DMS53 treated with DMSO at 0.1 percent for 48 hours (cell line): ENCODE measurements around the gene STOML2.

Experiments
- DNase-seq: peaks from one replicate; lab custom pipeline; 2025; ENCODE audit not compliant: unreplicated experiment; lab: John Stamatoyannopoulos, UW

STOML2 gene

DNA sequence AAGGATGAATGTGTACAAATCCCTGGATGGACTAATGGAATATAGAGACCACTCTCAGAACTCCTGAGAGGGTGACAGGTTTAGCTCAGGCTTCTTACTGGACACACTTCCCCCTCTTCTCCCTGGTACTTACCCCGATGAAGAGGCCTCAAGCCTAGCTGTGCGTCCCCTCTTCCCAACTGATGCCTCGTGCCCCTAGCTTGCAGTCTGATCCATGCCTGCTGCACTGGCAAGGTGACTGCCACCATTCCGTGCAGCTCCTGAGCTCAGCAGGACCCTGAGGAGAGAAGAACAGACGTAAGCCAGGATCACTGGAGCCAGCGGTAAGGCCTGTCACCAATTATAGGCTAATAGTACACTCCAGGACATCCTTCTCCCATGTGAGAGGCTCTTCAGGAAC is 5.5 kb upstream of the STOML2 start:
- DNase-seq: no peak

DNA sequence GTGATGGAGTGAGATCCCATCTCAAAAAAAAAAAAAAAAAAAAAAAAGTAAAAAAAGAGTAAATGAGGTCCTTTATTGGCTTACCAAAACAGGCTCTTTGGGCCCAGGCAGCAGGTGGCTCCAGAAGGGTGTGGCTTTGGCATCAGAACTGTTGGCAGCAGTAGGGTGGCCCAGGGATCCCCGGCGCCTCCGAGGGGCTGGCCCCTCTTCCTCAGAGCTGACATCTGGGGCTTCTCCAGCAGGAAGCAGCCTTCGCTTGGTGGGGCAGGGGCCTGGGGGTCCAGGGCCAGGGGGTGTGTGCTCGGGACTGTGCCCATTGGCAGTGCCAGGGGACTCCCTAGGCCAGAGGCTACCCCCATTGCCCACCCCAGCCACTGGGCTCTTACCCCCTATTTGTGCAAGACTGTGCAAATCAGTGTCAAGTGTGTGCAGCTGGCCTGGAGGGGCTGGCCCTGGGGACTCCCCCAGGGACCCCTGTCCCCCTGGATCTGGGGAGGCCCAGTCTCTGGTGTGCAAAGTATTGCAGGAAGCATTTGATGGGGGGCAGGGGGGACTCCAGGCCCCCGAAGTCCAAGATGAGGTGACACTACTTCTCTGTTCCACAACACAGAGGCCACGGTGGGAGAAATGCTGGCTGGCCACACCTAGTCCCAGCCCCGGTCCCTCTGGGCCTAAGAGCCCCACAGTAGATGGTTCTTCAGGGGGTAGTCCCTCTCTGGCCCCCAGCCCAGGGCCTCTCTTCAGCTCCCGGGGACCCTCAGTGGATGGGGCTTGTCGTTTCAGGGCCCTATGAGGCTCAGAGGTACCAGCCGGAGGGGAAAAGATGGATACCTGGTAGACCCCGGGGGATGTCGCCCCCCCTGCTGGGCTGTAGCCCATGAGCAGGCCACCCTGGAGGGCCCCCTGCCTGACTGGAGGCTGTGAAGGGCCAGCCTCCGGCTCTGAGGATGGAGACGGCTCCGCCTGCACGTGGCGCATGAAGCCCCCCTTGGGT is 4.7 kb upstream of the STOML2 start:
- DNase-seq: no peak

DNA sequence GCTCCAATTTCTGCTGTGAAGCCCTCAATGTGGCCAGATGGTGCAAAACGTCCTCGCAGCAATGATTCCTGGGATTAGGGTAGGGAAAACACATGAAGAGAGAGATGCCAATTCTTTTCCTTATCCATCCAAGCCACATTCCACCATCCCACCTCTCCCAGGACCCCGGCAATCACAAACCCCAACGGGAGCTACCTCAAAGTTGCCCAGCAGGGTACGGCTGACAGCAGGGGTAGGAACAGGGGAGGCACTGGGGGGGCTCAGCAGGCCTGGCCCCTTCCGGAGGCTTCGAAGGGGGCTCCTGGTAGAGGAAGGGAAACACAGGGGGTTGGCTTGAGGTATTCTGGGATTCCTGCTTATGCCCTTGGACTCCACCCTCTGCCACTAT is 3.4 kb upstream of the STOML2 start:
- no peak for DNase-seq

DNA sequence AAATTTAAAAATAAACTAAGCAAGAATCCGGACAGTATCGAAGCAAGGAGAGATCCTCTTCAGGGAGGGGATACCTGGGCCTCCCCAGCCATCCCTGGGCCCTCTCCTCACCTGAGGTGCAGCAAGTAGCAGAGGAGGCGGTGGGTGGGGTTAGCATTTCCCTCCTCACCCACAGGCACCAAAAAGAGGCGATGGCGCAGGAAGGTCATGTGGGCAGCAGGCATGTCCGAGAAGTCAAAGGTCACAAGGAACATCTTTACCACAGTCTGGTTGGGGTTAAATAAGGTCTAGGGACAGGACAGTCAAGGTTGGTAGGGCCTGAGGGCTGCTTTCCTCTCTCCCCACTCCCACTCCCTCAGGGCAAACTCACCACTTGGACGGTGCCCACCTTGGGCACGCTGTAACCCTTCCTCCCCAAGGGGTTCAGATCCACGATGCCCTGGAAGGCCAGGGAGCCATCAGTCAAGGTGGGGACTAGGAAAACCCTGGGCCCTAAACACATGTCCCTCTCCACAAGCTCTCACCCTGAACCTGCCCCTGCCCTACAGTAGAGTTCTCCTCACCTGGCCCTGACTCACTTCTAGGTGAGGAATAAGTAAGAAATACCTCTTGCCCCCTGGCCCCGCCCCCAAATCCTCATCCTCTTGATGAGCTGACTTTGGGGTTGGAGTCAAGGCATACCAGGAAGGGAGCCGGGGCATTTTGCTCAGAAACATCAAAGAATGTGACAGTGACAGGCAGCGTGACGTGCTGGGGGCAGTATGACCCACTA is 2.8 kb upstream of the STOML2 start:
- DNase-seq: no peak

DNA sequence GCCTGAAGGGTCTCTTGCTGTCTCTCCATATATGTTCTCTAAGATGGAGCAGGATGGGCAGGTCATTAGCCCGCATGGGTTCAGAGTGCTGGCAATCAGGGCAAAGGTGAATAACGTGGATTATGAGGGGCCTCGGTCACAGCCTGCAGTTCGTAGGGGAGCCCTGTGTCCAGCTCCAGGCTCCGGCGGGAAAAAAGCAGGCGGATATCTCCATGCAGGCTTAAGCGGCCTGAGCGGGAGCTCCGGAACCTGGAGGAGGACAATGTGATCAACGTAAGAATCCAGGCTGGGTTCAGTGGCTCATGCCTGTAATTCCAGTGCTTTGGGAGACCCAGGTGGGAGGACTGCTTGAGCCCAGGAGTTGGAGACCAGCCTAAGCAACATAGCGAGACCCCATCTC is 2.2 kb upstream of the STOML2 start:
- no peak for DNase-seq

DNA sequence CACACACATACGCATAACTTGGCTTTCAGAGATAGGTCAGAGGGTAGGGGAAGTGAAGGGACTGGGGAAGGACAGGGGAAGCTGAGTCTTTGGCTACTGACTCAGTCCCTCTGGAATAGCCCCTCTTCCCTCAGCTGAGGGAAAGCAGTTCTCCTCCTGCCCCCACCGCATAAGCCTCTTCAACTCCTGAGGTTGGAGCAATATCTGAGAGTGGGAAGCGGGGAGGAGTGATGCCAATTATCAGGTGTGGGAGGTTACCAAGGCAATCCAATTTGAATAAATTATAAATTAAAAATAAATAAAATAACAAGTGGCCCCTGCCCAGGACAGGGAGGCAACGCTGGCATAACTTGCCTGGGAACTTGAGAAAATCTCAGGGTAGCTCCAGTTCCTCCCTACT is 1.7 kb upstream of the STOML2 start:
- no peak for DNase-seq

DNA sequence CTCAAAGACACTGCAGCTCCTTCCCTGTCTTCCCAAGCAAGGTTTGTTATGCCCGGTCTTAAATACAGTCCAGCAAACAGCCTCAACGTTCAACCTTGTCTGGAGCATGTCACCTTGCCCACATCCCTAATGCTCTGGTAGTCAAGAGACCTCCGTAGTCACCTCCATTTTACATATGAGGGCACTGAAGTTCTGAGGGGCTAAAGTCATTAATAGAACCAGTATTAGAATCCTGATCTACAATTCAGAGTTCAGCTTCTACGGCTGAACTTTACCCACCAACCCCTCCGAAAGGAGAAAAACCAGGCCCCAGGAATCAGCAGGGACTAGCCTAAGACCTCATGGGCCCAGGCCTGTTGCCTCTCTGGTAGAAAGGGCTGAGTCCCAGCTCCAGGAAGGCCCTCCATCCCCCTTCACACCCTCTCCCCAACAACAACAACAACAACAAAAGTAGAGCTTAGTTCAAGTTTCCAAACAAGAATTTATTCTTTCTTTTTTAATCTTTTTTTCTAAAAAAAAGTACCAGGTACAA is 795 bp upstream of the STOML2 start:
- DNase-seq: no peak

DNA sequence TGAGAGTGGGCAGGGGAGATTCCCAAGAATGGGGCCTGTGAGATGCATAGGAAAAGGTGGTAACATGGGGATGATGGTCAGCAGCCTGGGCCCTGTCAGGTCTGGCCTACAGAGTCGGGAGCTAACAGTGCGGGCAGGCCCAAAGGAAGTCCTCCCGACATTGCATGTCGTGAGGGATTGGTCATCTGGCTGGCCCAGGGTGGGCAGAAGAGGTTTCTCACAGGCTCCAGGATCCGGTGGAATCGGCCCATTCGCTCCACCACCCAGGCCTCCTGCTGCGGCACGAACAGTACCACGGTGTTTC is 514 bp downstream of the STOML2 start:
- DNase-seq: no peak

DNA sequence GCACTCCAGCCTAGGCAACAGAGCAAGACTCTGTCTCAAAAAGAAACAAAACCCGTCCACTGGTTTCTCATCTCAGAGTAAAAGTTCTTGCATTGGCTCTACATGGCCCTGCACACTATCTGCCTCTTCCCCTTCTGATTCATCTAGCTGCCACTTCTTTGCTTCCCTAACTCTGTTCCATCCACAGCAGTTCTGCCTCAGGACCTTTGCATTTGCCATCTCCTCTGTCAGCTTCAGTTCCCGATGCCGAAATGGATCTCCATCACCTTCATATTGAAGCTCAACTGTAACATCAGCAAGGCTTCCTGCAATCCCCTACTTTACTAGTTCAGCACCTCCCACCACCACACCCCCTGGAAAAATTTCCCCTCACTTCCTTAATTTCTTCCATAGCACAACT is 5.4 kb downstream of the STOML2 start:
- DNase-seq: no peak

DNA sequence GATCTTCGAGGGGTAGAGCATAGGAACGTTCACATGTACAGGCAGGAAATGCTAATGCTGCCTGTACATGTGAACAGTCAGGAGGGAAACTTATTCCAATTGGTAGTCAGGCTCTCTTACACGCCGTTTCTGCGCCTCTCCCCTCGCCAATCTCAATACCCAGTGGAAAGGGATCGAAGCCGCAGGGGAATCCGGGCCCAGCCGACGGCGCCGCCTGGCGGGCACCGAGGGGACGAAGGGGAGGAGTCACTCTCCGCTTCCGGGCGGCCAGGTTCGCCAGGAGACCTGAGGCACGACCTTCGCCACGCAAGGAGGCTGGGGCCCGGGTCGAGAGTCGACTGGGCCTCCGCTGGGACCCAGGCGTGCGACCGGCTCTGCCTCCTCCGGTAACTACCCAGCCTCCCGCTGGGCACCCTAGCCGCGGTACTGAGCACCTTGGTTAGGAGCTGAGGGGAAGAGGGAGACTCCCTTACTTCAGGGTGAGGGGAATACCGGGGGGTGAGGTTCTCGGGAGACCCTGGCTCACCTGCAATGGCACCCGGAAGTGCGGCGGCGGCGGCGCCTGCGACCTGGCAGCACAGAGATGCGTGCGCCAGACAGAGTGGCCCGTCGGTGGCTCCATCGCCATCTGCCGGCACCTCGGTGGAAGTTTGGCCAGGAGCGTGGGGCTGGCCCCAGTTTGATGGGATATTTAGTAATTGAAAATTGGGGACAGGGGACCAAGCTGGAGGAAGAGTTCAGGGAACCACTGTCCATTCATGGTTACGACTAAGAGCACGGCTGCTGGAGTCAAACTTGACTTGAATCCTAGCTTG is 6.7 kb downstream of the STOML2 start, which contains the start of gene PIGO:
TSS of gene PIGO (minus strand) at position 557 of the 815 bp plus-strand sequence. CDS start 1,026 bp downstream, outside the sequence.
- DNase-seq: peak; percentile 54

DNA sequence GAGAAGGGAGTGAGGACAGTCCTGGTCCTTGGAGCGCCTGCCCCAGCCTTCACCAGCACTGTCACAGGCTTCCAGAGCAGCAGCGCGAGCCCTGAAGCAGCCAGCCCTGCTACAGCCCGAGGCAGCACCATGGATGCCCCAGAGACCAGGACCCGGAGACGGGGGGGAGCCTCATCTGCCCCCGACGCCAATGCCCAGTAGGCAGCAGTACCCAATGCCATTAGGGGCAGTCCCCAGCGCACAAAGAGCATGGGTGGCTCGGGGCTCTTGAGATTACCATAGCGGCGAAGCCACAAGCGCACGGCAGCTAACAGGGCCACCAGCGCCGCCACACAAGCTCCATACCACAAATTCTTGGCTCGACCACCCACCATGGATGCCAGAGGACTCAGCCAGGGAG is 11.4 kb downstream of the STOML2 start:
- DNase-seq: no peak

DNA sequence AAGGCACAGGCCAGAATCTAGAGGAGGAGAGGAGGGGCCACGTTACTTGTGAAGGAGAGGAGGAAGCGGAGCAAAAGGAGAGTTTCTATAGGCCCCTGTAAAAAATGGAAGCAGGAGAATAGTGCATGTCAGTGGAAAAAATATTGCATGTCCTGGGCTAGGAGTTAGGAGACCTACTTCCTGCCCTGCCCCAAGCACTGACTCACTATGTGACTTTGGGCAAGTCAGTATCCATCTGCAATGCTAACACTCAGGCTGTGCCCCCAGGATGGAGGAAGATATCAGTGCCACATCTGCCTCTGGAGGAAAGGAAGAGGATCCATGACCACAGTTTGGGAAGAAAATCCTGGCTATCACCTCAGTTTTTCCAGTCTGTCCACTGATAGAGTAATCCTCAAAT is 13.5 kb downstream of the STOML2 start:
- no peak for DNase-seq

DNA sequence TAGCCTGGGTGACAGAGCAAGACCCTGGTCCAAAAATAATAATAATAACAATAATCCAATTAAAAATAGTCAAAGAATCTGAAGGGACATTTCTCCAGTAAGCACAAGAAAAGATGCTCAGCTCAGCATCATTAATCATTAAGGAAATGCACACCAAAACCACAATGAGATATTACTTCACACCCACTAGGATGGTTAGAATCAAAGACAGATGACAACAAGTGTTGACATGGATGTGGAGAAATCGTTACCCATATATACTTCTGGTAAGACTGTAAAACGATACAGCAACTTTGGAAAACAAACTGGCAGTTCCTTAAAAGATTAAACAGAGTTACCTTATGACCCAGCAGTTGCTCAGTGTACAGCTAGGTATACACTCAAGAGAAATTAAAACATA is 17.9 kb downstream of the STOML2 start:
- no peak for DNase-seq

DNA sequence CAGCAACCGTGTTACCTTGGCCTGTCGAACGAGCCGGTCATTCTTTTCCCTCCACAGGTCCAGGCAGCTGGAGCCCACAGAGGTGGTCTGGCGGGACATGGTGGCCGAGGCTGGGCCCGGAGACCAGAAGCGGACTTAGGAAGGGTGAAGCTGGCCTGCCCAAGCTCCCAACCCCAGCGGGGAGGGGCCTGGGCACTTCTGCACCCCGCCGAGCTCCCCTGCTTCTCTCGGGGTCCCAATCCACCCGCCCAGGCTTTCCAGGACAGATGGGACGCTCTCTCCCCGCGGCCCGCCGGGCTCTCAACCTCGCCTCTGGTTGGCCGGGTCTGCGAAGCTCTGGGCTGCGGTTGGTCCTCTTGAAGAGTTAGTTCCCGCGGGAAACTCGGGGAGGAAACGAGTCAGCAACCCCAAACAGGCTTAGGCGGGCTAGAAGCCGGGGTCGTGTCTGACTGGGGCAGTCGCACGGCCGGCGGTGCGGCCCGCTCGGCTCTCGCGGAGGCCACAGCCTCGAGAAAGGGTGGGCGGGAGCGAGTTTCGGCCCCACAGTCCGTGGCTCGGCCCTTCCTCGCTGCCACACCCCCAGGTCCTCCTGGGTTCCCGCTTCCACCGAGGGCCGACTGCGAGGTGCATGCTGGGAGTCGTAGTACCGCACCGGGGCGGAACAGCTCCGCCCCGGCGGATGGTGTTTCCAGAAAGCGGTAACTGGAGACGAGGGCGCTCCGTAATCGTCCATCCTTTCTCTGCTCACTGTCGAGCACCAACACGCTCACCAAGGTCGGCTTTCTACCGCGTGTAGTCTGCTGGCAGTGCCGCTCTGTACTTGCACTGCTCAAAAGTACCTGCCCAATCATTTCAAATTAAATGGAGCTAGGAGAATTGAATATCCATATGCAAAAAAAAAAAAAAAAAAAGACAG is 23.2 kb downstream of the STOML2 start, which contains the start of gene FANCG:
TSS of gene FANCG (minus strand) at position 517 of the 916 bp plus-strand sequence. CDS start at position 99, 418 bp downstream.
- peak; percentile 82 for DNase-seq

DNA sequence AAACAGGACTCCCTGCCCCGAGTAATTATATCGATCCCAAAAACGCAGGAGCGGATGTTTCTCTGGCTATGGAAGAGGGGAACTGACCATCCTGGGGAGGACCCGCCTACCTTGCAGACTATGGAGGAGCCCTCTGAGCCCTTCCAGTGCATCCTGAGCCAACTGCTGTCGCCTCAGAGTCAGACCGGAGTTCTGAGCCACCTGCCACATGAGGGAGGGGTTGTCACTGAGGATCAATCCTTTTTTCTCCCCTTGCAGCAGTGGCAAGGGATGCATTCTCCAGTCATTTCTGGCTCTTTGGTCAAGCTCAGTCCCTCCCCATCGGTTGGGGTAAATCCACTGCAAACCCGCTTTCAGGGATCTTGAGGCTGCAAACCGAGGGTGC is 23.9 kb downstream of the STOML2 start:
- DNase-seq: no peak

DNA sequence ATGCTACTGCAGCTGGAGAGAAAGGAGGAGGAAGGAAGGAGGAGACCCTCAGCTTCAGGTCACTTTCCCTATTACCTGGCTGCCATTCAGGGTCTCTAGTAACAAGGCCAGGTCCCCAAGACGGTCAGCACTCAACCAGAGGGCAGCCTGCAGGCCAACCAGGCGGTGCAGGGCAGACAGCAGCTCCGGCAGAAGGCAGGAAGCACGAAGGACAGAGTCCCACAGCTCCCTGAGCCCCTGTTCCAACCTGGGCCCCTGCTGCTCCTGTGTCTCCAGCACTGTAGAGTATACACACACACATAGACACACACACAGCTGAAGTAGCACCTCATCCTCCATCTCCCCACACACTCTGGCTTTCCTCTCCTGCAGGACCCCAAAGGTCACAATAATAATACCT is 24.9 kb downstream of the STOML2 start:
- DNase-seq: no peak

DNA sequence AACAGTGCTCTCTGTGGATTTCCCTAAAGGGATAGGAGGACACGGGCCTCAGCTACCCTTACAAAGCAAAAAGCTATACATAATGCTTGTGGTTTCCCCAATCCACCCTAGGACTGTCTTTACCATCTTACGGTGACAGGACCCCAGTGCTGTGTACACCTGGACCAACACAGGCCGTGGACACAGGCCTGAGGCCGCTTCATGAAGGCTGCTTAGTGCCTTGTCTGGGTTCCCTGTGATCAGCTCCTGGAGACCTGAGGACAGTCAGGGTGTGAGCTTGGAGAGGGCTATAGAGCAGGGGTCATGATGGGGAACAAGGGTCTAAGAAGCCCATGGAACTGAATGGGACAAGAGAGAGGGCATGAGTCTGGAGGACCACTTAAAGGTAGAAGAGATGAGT is 26.1 kb downstream of the STOML2 start:
- DNase-seq: no peak

DNA sequence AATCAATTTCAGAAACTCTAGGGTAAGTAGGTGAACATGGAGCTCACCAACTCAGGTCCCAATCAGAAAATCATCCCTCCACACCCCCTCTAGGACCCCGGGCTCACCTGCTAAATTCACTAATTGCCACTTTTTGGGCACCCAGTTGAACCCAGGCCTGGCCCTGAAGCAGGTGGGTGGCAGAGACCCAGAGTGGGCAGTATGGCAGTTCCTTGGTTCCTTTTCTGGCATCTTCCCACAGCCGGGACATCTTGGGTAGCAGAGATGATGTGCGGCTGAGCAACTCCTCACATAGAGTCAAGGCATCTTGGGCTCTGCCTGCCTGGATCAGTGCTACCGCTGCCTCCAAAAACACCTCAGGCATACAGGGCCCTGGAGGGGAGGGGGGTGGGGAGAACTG is 27.6 kb downstream of the STOML2 start:
- no peak for DNase-seq

DNA sequence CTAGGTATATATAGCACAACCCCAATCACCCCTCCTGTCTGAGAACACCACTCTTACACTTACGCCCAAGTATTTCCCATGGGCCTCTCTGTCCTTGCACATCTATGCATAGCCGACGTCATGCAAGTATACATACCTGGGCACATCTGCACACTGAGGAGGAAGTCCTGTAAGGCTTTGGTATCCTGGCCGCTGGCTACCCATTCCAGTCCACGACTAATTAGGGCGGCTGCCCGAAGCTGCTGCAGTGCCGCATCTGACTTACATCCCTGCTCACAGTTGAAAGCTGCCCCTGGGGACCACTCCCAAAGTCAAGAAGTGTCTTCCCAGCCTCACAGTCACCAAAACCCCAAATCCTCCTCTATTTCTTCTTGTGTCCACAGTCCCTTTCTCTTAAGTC is 28.1 kb downstream of the STOML2 start:
- no peak for DNase-seq

DNA sequence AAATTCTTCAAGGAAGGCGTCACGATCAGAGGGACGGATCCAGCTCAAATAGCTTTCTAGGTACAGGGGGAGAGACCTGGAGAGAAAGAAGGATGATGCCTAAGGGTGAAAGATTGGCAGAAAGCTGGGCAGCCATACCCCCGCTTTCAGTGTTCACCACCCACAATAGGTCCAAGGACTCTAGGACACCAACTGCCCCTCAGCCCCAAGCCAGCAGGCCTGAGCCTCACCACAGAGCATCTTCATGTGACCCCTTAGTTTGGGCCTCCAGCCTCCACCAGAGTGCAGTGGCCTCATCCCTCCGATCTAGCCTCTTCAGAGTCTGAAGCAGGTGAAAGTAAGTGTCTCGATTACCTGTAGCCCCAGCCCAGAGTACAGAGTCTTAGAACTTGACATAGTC is 28.8 kb downstream of the STOML2 start:
- DNase-seq: no peak
